NT2/D1 (cell line): Measurements from ENCODE around the gene PLEKHA7.

ENCODE experiments used
- SUZ12 ChIP-seq: IDR thresholded peaks from 2 replicates; pipeline ENCODE4 v1.6.1; 2011; ENCODE audit not compliant: insufficient read length, insufficient read depth; ENCODE audit errors: extremely low read depth
- ZNF274 ChIP-seq: IDR thresholded peaks from 2 replicates; pipeline ENCODE4 v1.6.1; 2011; ENCODE audit warnings: mild to moderate bottlenecking, low read depth, low read length

DNA sequence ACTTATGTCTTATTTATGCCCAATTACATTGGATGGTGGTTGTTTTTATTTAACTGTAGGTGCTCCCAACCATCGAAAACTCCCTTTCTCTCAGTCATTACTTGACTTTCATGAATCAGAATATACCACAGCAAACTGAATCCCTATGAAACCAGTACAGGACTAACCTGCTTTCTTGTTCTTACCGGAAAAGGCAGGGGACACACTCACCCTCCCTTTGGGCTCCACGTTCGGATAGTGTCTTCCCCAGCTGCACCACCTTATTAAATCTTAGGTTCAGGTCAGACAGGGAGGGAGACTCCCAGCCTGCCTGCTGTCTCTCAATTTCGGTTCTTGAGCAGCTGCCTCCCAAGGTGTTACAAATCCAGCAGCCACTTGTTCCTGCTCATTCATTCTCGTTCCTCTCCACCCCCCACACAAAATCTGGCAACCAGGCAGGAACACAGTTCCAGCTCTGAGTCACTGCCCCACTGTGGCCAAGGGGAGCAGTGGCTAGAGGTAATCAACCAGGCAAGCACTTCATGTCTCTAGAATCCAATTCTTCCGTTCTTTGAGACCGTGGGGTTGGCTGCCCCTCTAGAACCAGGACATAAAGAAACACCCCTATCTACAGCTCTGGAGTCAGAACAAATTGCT, 133.0 kb downstream of the PLEKHA7 start:
- TF ChIP-seq ZNF274 (no peak), SUZ12 (no peak)
